Astrocyte (in vitro differentiated cells and primary cell): ENCODE measurements around the gene JAGN1.

ENCODE experiments used
- EZH2 ChIP-seq: IDR thresholded peaks from 2 replicates; pipeline ENCODE4 v1.6.1; 2012; ENCODE audit warnings: mild to moderate bottlenecking, low read length, inconsistent platforms; ENCODE audit not compliant: insufficient read depth
- TF ChIP-seq, protein P1 (sequence below): IDR thresholded peaks from 2 replicates; pipeline ENCODE4 v1.5.1; 2011; ENCODE audit warnings: low read depth, mild to moderate bottlenecking, inconsistent platforms, low read length, moderate library complexity; ENCODE audit not compliant: insufficient read depth

DNA sequence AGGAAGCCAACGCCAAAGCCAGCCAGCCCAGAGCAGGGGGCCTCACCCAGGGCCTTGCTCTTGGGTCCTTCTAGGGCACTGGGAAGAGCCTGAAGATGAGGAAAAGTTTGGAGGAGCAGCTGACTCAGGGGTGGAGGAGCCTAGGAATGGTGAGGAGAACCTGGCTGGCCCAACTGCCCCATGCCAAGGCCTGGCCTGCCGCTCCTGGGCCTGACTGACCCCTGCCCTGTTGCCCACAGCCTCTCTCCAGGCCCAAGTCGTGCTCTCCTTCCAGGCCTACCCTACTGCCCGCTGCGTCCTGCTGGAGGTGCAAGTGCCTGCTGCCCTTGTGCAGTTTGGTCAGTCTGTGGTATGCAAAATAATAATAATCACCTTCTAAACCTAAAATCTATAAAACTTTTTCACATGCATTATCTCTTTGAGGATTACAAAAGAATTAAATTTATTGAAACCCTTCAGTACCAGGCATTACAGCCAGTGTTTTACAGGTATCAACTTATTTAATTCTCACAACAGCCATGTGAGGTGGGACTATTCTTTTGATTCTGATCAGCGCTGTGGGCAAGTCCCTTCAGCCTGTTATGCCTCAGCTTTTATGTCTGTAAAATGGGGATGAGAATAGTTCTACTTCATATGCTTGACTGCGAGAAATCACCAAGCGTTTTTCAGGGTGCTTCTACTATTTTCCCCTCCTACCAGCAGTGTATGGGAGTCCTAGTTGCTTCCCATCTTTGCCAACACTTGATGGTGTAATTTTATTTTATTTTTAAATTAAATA lies 28.0 kb downstream of the JAGN1 start:
- TF ChIP-seq, protein P1, sequence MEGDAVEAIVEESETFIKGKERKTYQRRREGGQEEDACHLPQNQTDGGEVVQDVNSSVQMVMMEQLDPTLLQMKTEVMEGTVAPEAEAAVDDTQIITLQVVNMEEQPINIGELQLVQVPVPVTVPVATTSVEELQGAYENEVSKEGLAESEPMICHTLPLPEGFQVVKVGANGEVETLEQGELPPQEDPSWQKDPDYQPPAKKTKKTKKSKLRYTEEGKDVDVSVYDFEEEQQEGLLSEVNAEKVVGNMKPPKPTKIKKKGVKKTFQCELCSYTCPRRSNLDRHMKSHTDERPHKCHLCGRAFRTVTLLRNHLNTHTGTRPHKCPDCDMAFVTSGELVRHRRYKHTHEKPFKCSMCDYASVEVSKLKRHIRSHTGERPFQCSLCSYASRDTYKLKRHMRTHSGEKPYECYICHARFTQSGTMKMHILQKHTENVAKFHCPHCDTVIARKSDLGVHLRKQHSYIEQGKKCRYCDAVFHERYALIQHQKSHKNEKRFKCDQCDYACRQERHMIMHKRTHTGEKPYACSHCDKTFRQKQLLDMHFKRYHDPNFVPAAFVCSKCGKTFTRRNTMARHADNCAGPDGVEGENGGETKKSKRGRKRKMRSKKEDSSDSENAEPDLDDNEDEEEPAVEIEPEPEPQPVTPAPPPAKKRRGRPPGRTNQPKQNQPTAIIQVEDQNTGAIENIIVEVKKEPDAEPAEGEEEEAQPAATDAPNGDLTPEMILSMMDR = no peak
- no peak for TF ChIP-seq EZH2
